Sciatic nerve (tissue), 2 donors: Measurements from ENCODE around the gene HABP2. TPM values are rescaled to one million over a fixed set of nuclear protein-coding genes. Genes with fewer than 3 reads are reported as not detected.

Source experiments
- ATAC-seq: fragments of 200-7000 bp; cut with Tn5 transposase; one replicate; pipeline ENCODE4 v1.9.1; 2020; ENCODE audit warnings: mild to moderate bottlenecking, moderate library complexity
- DNase-seq: peaks from one replicate; pipeline ENCODE4 v3.0.0-alpha.2; 2020; ENCODE audit warnings: low spot score
- intact Hi-C: fragments of 100-400 bp; cut with DNase I; formaldehyde crosslinking; loops from one replicate; pipeline ENCODE4 v1.14.2; 2022
- total RNA-seq: library from RNA; stranded (reverse); fragmentation: NEBNext Ultra II Directional; extraction: Animal tissue kit (Norgen Biotek cat#: 25700); gene quantifications from one replicate; pipeline ENCODE4 v1.2.1, GENCODE V29; 2021
- donor health status: DM: no; HTN: no; CAD: no.
- donor health status: DM: no; HTN: no; CAD: no.

Gene HABP2
- total RNA-seq, 1 donor from 2014 or later, result not detected

GRCh38 chr10:113619401-113619800 is 66.5 kb downstream of the HABP2 start:
- no peak for ATAC-seq
- intact Hi-C loops, result no loop called here
- no peak for DNase-seq

GRCh38 chr10:113620511-113620910 is 67.7 kb downstream of the HABP2 start:
- intact Hi-C loops, result no loop called here
- no peak for ATAC-seq
- DNase-seq, result no peak

GRCh38 chr10:113620936-113621335 is 68.1 kb downstream of the HABP2 start:
- no peak for ATAC-seq
- intact Hi-C loops, result no loop called here

GRCh38 chr10:113621799-113622198 is 68.9 kb downstream of the HABP2 start:
- DNase-seq (no peak), ATAC-seq (no peak)
- intact Hi-C loops, result no loop called here

More at GRCh38 chr10:113620936-113621335, 68.1 kb downstream of the HABP2 start:
- no peak for DNase-seq

GRCh38 chr10:113622831-113623230 is 70.0 kb downstream of the HABP2 start:
- DNase-seq (no peak), ATAC-seq (no peak)
- intact Hi-C loops, result no loop called here

- intact Hi-C loops, result no loop called here
Measured at GRCh38 chr10:113625461-113626186, 72.8 kb downstream of the HABP2 start.

GRCh38 chr10:113626809-113627355 is 74.0 kb downstream of the HABP2 start:
- ATAC-seq (no peak), DNase-seq (no peak)
- intact Hi-C loops, result no loop called here

More at GRCh38 chr10:113625461-113626186, 72.8 kb downstream of the HABP2 start:
- ATAC-seq, result no peak
- no peak for DNase-seq

- intact Hi-C loops, result no loop called here
- no peak for ATAC-seq
- no peak for DNase-seq
Measured at GRCh38 chr10:113627836-113628235, 75.0 kb downstream of the HABP2 start.

GRCh38 chr10:113628607-113629153 is 75.8 kb downstream of the HABP2 start:
- no peak for DNase-seq
- intact Hi-C loops, result no loop called here
- no peak for ATAC-seq

GRCh38 chr10:113630929-113631533 is 78.2 kb downstream of the HABP2 start:
- no peak for ATAC-seq
- no peak for DNase-seq
- intact Hi-C loops, result no loop called here

GRCh38 chr10:113631684-113632367 is 79.0 kb downstream of the HABP2 start:
- no peak for ATAC-seq
- intact Hi-C loops, result no loop called here
- no peak for DNase-seq

Other genes with a start within 250 kb of the HABP2 start
- not detected for gene NRAP, start 111.0 kb downstream of the HABP2 start, total RNA-seq
- gene CASP7, start 126.9 kb downstream of the HABP2 start, total RNA-seq, result 18.3 TPM
- 0.22 TPM for gene PLEKHS1, start 198.6 kb downstream of the HABP2 start, total RNA-seq